Mucosa of gallbladder (tissue), 1 donor: ENCODE measurements around the gene INO80B. TPM values are rescaled to one million over a fixed set of nuclear protein-coding genes. Genes with fewer than 3 reads are reported as not detected.
A peak's percentile ranks its signal among the peaks of the same experiment; 100 is the strongest.

Source experiments
- DNase-seq: peaks from one replicate; pipeline ENCODE4 v3.0.0-alpha.2; 2020; ENCODE audit warnings: low spot score
- total RNA-seq: library from RNA; stranded (reverse); gene quantifications from one replicate; pipeline ENCODE4 v1.2.1, GENCODE V29; 2021
- donor health status: DM: no; HTN: no; CAD: no.

Gene INO80B
- total RNA-seq, 1 donor from 2014 or later, result 51.8 TPM

- no peak for DNase-seq
Measured at GRCh38 chr2:74501335-74502071, 46.6 kb downstream of the INO80B start.

- peak; percentile 64 for DNase-seq
Measured at GRCh38 chr2:74502147-74502719, 47.3 kb downstream of the INO80B start.

GRCh38 chr2:74502720-74503505, 48.0 kb downstream of the INO80B start:
- DNase-seq, result peak; percentile 84

- DNase-seq, result no peak
Measured at GRCh38 chr2:74503506-74504475, 48.9 kb downstream of the INO80B start.

GRCh38 chr2:74504591-74504990, 49.7 kb downstream of the INO80B start:
- DNase-seq, result no peak

- no peak for DNase-seq
Measured at GRCh38 chr2:74505448-74506246, 50.8 kb downstream of the INO80B start.

GRCh38 chr2:74507145-74507925, 52.4 kb downstream of the INO80B start, which contains the start of gene PCGF1:
Gene PCGF1 (minus strand): TSS chr2:74507695. CDS start chr2:74507668, 27 bp downstream.
- DNase-seq, result peak; percentile 99

Other genes with a start within 250 kb of the INO80B start
- gene SLC4A5, start 111.7 kb upstream of the INO80B start, total RNA-seq, result 4.7 TPM
- gene DCTN1, start 74.8 kb upstream of the INO80B start, total RNA-seq, result 171 TPM
- 12.9 TPM for gene C2orf81, start 33.5 kb upstream of the INO80B start, total RNA-seq
- gene WDR54, start 33.4 kb upstream of the INO80B start, total RNA-seq, result 38.1 TPM
- gene RTKN, start 13.2 kb upstream of the INO80B start, total RNA-seq, result 86.4 TPM
- 132 TPM for gene WBP1, start 3.4 kb downstream of the INO80B start, total RNA-seq
- gene MOGS, start 10.3 kb downstream of the INO80B start, total RNA-seq, result 80.0 TPM
- 80.9 TPM for gene MRPL53, start 17.6 kb downstream of the INO80B start, total RNA-seq
- gene CCDC142, start 27.9 kb downstream of the INO80B start, total RNA-seq, result 26.5 TPM
- 41.0 TPM for gene TTC31, start 28.0 kb downstream of the INO80B start, total RNA-seq
- gene LBX2, start 44.5 kb downstream of the INO80B start, total RNA-seq, result 3.3 TPM
- gene PCGF1, start 52.6 kb downstream of the INO80B start, total RNA-seq, result 35.3 TPM
- 0.12 TPM for gene TLX2, start 59.4 kb downstream of the INO80B start, total RNA-seq
- 0.43 TPM for gene DQX1, start 71.1 kb downstream of the INO80B start, total RNA-seq
- 146 TPM for gene AUP1, start 74.6 kb downstream of the INO80B start, total RNA-seq
- 31.0 TPM for gene HTRA2, start 74.8 kb downstream of the INO80B start, total RNA-seq
- 15.9 TPM for gene LOXL3, start 98.9 kb downstream of the INO80B start, total RNA-seq
- 31.9 TPM for gene DOK1, start 99.6 kb downstream of the INO80B start, total RNA-seq
- 2.0 TPM for gene M1AP, start 193.2 kb downstream of the INO80B start, total RNA-seq
- gene SEMA4F, start 199.2 kb downstream of the INO80B start, total RNA-seq, result 12.5 TPM